HFF-Myc (cell line): Measurements from ENCODE around the gene SCRN2.

Source experiments
- DNase-seq: peaks from one replicate; pipeline ENCODE4 v3.0.0-alpha.2; 2011; ENCODE audit warnings: low read depth; ENCODE audit errors: extremely low read depth
- H3K4me3 ChIP-seq: replicated peaks from 2 replicates; pipeline ENCODE4 v1.5.1; 2011; ENCODE audit warnings: low read depth, mild to moderate bottlenecking, control low read depth, low read length
- CTCF ChIP-seq: IDR thresholded peaks from 2 replicates; pipeline ENCODE4 v1.5.1; 2012; ENCODE audit warnings: mild to moderate bottlenecking, low read depth, low read length, control low read depth; ENCODE audit errors: missing control alignments

The SCRN2 gene

GRCh38 chr17:47840742-47841487 is at the start of gene SCRN2:
Gene SCRN2 (minus strand): TSS chr17:47841273. CDS start chr17:47840843, 430 bp downstream.
- TF ChIP-seq CTCF = peak; percentile 93
- peak within 1 kb of the TSS; percentile 75 for H3K4me3 ChIP-seq
- peak; percentile 38 for DNase-seq

- no peak overlapping the region for H3K4me3 ChIP-seq
- peak; percentile 49 for DNase-seq
- peak; percentile 95 for TF ChIP-seq CTCF
Observed at GRCh38 chr17:47889734-47890529, 48.9 kb upstream of the SCRN2 start.

GRCh38 chr17:47888293-47888692 is 47.2 kb upstream of the SCRN2 start:
- no peak overlapping the region for H3K4me3 ChIP-seq
- no peak for DNase-seq
- TF ChIP-seq CTCF = no peak

GRCh38 chr17:47884905-47885730 is 44.0 kb upstream of the SCRN2 start:
- H3K4me3 ChIP-seq = no peak overlapping the region
- no peak for DNase-seq
- TF ChIP-seq CTCF = no peak

- no peak for DNase-seq
- no peak for TF ChIP-seq CTCF
- no peak overlapping the region for H3K4me3 ChIP-seq
Observed at GRCh38 chr17:47884427-47884740, 43.3 kb upstream of the SCRN2 start.

GRCh38 chr17:47883589-47884426 is 42.7 kb upstream of the SCRN2 start:
- no peak overlapping the region for H3K4me3 ChIP-seq
- no peak for DNase-seq
- no peak for TF ChIP-seq CTCF
